G401 (cell line): ENCODE results near the gene LYPLAL1. TPM values are rescaled to one million over a fixed set of nuclear protein-coding genes. Genes with fewer than 3 reads are reported as not detected.
A peak's percentile ranks its signal among the peaks of the same experiment; 100 is the strongest.

Experiments
- DNase-seq: peaks from one replicate; pipeline ENCODE4 v3.0.0-alpha.2; 2015; ENCODE audit warnings: low spot score
- in situ Hi-C: cut with HindIII; loops from 2 replicates; pipeline ENCODE4 v1.10.0; 2016; ENCODE audit warnings: low sequenced_read_pairs, mixed read lengths
- total RNA-seq: library from RNA; depleted of rRNA; stranded (reverse); fragments of >200 nt; shearing (Covaris generic); gene quantifications from 2 replicates; pipeline ENCODE4 v1.2.3, GENCODE V29; 2014

Gene LYPLAL1
- total RNA-seq, 1 experiment from 2014 or later = 11.5 TPM

GRCh38 chr1:219159946-219160645 lies 13.6 kb upstream of the LYPLAL1 start:
- no peak for DNase-seq
- in situ Hi-C loops = no loop called here

GRCh38 chr1:219160967-219161366 lies 12.7 kb upstream of the LYPLAL1 start:
- in situ Hi-C loops = no loop called here
- no peak for DNase-seq

GRCh38 chr1:219161371-219161770 lies 12.3 kb upstream of the LYPLAL1 start:
- in situ Hi-C loops = no loop called here
- DNase-seq = no peak

GRCh38 chr1:219163401-219163954 lies 10.2 kb upstream of the LYPLAL1 start:
- in situ Hi-C loops = no loop called here
- DNase-seq = no peak

- DNase-seq = no peak
- in situ Hi-C loops = no loop called here
Measured at GRCh38 chr1:219171192-219171935, 2.3 kb upstream of the LYPLAL1 start.

GRCh38 chr1:219172821-219173220 lies 857 bp upstream of the LYPLAL1 start:
- no peak for DNase-seq
- in situ Hi-C loops = no loop called here

GRCh38 chr1:219173434-219173757 lies 282 bp upstream of the LYPLAL1 start:
- in situ Hi-C loops = no loop called here
- DNase-seq = no peak

- peak; percentile 43 for DNase-seq
- in situ Hi-C loops = no loop called here
Measured at GRCh38 chr1:219174460-219175211, 958 bp downstream of the LYPLAL1 start.

- in situ Hi-C loops = no loop called here
- no peak for DNase-seq
Measured at GRCh38 chr1:219175212-219175564, 1.5 kb downstream of the LYPLAL1 start.

GRCh38 chr1:219176168-219176567 lies 2.5 kb downstream of the LYPLAL1 start:
- in situ Hi-C loops = no loop called here
- no peak for DNase-seq

- in situ Hi-C loops = no loop called here
- DNase-seq = no peak
Measured at GRCh38 chr1:219177363-219177762, 3.7 kb downstream of the LYPLAL1 start.

- in situ Hi-C loops = no loop called here
- no peak for DNase-seq
Measured at GRCh38 chr1:219177940-219178339, 4.3 kb downstream of the LYPLAL1 start.

- DNase-seq = no peak
- in situ Hi-C loops = no loop called here
Measured at GRCh38 chr1:219179293-219179692, 5.6 kb downstream of the LYPLAL1 start.

- in situ Hi-C loops = no loop called here
- DNase-seq = no peak
Measured at GRCh38 chr1:219184337-219184736, 10.7 kb downstream of the LYPLAL1 start.

GRCh38 chr1:219185486-219186117 lies 11.9 kb downstream of the LYPLAL1 start:
- in situ Hi-C loops = no loop called here
- no peak for DNase-seq

- no peak for DNase-seq
- in situ Hi-C loops = no loop called here
Measured at GRCh38 chr1:219188331-219188803, 14.7 kb downstream of the LYPLAL1 start.

- no peak for DNase-seq
- in situ Hi-C loops = no loop called here
Measured at GRCh38 chr1:219189021-219189824, 15.5 kb downstream of the LYPLAL1 start.

GRCh38 chr1:219189952-219190351 lies 16.3 kb downstream of the LYPLAL1 start:
- no peak for DNase-seq
- in situ Hi-C loops = no loop called here

- in situ Hi-C loops = no loop called here
- no peak for DNase-seq
Measured at GRCh38 chr1:219190605-219191004, 16.9 kb downstream of the LYPLAL1 start.
